Activated naive CD4-positive, alpha-beta T cell treated with anti-CD3 and anti-CD28 coated beads, Interleukin-2, amount 50 U/mL, for 72 hours (primary cell): ENCODE measurements around the gene AKT2. TPM values are rescaled to one million over a fixed set of nuclear protein-coding genes. Genes with fewer than 3 reads are reported as not detected.
A peak's percentile ranks its signal among the peaks of the same experiment; 100 is the strongest.

Experiments
- ATAC-seq, 2 donors: fragments of 150-1000 bp; cut with Tn5 transposase; 2 replicates each; pipeline ENCODE4 v1.10.0; 2021; ENCODE audit warnings: mild to moderate bottlenecking in 2 of 2, moderate library complexity in 2 of 2
- DNase-seq, 2 donors: peaks; one replicate each; pipeline ENCODE4 v3.0.0; 2021 to 2022; ENCODE audit warnings: low spot score in 2 of 2
- H3K27ac Mint-ChIP-seq, 2 donors: one replicate each; pipeline ENCODE4 v1.8.0; 2022; ENCODE audit warnings: mild to moderate bottlenecking in 2 of 2, mixed read lengths in 2 of 2
- H3K36me3 Mint-ChIP-seq, 2 donors: one replicate each; pipeline ENCODE4 v1.8.0; 2022; ENCODE audit warnings: mixed read lengths in 2 of 2
- H3K9me3 Mint-ChIP-seq, 2 donors: one replicate each; pipeline ENCODE4 v1.8.0; 2022; ENCODE audit warnings: mixed read lengths in 2 of 2
- total RNA-seq, 2 donors: library from RNA; stranded (reverse); gene quantifications; one replicate each; pipeline ENCODE4 v1.2.3, GENCODE V29; 2022

AKT2 gene
- total RNA-seq, 2 donors from 2014 or later: 171 to 214 TPM

DNA sequence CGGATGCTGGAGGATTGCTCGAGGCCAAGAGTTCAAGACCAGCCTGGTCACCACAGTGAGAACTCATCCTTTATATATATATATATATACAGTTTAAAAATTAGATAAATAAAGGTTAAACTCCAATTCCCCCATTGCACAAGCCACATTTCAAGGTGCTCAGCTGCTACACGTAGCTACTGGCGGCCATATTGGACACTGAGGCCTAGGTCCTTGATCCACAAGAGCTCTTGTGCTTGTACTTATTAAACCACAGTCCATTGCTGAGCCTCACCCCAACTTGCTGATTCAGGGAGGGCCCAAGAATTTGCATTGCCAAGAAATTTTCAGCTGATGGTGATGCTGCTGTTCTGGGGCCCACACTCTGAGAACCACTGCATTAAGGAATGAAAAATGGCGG lies 76.5 kb downstream of the AKT2 start:
- H3K36me3 Mint-ChIP-seq: no peaks in the 10 kb centered on the region
- ATAC-seq (no peak), DNase-seq (no peak)
- no peak overlapping the region for H3K27ac Mint-ChIP-seq
- H3K9me3 Mint-ChIP-seq: no peaks in the 10 kb centered on the region

DNA sequence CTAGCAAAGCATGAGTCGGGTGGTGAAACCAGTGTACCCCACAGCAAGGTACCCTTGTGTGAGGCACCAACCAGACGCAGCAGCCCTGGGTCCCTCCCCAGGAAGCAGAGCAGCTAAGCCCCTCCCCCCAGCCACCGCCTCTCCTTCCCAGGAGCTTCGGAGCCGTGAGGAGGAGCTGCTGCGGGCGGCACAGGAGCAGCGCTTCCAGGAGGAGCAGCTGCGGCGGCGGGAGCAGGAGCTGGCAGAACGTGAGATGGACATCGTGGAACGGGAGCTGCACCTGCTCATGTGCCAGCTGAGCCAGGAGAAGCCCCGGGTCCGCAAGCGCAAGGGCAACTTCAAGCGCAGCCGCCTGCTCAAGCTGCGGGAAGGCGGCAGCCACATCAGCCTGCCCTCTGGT lies 79.4 kb downstream of the AKT2 start:
- no peak for DNase-seq
- Mint-ChIP-seq H3K27ac (no peak overlapping the region), H3K36me3 (no peaks in the 10 kb centered on the region), H3K9me3 (no peaks in the 10 kb centered on the region)
- ATAC-seq: no peak

DNA sequence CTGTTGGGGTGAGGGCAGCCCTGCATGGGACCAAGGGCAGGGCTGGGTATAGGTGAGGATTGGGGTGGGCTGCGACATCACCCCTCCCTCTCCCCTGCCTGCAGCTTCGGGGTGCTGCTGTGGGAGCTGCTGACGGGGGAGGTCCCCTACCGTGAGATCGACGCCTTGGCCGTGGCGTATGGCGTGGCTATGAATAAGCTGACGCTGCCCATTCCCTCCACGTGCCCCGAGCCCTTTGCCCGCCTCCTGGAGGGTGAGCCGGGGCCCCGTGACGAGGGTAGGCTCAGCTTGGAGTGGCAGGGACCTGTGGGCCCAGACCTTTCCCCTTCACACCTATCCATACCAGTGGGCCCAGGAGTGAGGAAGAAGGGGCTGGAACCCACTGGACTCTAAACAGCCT lies 80.8 kb downstream of the AKT2 start:
- H3K36me3 Mint-ChIP-seq: no peaks in the 10 kb centered on the region
- DNase-seq (no peak), ATAC-seq (no peak)
- no peak overlapping the region for H3K27ac Mint-ChIP-seq
- H3K9me3 Mint-ChIP-seq: no peaks in the 10 kb centered on the region

DNA sequence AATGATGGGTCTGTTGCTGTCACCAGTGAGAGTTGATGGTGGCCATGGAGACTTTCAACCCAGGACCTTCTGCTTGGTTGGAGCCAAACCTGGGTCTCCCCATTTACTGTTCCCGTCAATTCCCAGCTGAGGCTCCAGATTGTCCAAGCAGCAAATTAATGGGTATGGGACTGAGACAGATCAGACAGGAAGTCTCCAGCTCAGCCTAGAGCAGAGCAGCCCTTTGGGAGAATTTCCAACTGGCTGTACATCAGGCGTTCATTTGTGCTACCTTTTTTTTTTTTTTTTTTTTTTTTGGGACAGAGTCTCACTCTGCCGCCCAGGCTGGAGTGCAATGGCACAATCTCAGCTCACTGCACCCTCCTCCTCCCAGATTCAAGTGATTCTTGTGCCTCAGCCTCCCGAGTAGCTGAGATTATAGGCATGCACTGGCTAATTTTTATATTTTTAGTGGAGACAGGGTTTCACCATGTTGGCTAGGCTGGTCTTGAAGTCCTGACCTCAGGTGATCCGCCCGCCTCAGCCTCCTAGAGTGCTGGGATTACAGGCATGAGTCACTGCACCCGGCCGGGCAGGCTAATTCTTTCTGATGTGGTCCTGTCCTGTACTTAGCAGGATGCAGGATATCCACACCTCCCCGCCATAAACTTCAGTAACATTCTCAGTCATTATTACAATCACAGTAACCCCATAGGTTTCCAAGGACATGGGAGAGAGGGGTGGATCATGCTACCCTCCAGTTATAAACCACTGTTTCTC lies 84.6 kb downstream of the AKT2 start:
- Mint-ChIP-seq H3K27ac (no peak overlapping the region), H3K36me3 (no peaks in the 10 kb centered on the region), H3K9me3 (no peaks in the 10 kb centered on the region)
- no peak for DNase-seq
- no peak for ATAC-seq

DNA sequence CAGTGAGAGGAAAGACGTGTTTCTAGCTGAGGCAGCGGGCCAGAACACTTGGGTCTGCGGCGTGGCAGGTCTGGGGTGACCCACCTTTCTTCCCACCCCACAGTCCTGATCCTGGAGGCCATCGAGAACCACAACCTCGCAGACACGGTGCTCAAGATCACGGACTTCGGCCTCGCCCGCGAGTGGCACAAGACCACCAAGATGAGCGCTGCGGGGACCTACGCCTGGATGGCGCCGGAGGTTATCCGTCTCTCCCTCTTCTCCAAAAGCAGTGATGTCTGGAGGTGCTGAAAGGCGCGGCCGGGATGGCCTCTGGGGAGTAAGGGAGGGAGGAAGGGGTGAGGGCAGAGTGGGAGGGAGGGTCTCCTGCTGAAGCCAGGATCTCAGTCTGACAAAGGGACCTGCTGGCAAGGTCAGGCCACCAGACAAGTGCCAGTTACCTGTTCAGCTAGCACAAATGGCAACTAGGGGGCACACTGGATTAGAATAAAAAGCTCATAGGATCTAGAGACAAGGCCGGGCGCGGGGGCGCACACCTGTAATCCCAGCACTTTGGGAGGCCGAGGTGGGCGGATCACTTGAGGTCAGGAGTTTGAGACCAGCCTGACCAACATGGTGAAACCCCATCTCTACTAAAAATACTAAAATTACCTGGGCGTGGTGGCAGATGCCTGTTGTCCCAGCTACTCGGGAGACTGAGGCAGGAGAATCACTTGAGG lies 86.7 kb downstream of the AKT2 start:
- Mint-ChIP-seq H3K36me3 (no peaks in the 10 kb centered on the region), H3K27ac (no peak overlapping the region), H3K9me3 (no peaks in the 10 kb centered on the region)
- DNase-seq (no peak), ATAC-seq (no peak)

DNA sequence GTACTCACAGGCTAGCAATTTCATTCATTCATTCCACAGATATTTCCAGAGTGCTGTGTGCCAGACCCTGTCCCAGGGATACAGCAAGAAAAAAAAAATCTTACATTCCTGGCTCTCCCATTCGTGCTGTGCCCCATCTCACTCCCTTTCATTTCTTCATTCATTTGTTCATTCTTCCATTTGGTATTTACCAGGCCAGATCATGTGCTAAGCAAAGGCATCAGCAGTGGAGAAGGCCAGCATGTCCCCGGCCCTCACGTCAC lies 91.6 kb downstream of the AKT2 start:
- no peaks in the 10 kb centered on the region for H3K36me3 Mint-ChIP-seq
- ATAC-seq (no peak), DNase-seq (no peak)
- no peaks in the 10 kb centered on the region for H3K9me3 Mint-ChIP-seq
- H3K27ac Mint-ChIP-seq: no peak overlapping the region

DNA sequence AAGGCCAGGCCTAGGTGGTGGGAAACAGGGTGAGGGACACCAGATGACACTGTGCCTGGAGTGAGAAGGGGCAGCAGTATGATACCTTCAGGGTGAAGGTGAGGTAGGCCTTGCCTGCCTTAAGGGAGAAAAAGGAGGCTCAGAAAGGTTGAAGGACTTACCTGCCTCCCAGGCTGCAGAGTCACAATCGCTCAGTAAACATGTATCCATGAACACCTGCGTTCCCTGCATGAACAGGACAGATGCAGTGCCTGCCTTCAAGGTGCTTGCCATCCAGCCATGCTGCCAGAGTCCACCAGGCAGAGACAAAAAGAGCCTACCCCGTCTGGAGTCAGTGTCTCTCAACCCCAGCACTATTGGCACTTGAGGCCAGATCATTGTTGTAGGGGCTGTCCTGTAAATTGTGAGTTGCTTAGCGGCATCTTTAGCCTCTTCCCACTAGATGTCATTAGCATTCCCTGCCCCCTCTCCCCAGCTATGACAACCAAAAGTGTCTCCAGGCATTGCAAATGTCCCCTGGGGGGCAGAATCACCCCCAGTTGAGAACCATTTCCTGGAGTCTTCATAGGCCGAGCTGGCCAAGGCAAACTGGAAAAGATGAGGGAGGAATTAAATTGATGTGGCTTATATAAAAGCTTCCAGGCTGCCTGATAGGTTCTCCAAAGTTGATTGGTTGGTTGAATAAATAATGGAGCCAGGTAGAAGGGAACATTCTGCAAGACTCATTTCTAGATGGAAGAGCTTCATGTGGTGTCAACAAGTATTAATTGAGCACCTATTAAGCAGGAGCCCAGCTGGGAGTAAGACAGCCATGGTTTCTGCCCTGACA lies 92.2 kb downstream of the AKT2 start:
- no peak overlapping the region for H3K27ac Mint-ChIP-seq

DNA sequence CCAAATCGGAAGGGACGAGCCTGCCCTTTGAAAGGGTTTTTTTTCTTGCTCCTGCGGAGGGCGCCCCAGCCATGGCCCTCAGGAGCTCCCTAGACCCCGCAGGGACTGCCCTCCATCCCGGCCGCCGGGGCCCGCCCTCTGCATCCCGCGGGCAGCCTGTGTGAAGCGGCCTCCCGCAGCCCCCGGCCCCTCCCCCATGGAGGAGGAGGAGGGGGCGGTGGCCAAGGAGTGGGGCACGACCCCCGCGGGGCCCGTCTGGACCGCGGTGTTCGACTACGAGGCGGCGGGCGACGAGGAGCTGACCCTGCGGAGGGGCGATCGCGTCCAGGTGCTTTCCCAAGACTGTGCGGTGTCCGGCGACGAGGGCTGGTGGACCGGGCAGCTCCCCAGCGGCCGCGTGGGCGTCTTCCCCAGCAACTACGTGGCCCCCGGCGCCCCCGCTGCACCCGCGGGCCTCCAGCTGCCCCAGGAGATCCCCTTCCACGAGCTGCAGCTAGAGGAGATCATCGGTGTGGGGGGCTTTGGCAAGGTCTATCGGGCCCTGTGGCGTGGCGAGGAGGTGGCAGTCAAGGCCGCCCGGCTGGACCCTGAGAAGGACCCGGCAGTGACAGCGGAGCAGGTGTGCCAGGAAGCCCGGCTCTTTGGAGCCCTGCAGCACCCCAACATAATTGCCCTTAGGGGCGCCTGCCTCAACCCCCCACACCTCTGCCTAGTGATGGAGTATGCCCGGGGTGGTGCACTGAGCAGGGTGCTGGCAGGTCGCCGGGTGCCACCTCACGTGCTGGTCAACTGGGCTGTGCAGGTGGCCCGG lies 93.1 kb downstream of the AKT2 start:
- peak in 1 of 2 donors; percentile 34 for DNase-seq
- Mint-ChIP-seq H3K36me3 (no peaks in the 10 kb centered on the region), H3K9me3 (no peaks in the 10 kb centered on the region), H3K27ac (no peak overlapping the region)
- ATAC-seq: peak; percentile 15

More for the DNA sequence above, 92.2 kb downstream of the AKT2 start:
- Mint-ChIP-seq H3K9me3 (no peaks in the 10 kb centered on the region), H3K36me3 (no peaks in the 10 kb centered on the region)
- DNase-seq (no peak), ATAC-seq (no peak)

DNA sequence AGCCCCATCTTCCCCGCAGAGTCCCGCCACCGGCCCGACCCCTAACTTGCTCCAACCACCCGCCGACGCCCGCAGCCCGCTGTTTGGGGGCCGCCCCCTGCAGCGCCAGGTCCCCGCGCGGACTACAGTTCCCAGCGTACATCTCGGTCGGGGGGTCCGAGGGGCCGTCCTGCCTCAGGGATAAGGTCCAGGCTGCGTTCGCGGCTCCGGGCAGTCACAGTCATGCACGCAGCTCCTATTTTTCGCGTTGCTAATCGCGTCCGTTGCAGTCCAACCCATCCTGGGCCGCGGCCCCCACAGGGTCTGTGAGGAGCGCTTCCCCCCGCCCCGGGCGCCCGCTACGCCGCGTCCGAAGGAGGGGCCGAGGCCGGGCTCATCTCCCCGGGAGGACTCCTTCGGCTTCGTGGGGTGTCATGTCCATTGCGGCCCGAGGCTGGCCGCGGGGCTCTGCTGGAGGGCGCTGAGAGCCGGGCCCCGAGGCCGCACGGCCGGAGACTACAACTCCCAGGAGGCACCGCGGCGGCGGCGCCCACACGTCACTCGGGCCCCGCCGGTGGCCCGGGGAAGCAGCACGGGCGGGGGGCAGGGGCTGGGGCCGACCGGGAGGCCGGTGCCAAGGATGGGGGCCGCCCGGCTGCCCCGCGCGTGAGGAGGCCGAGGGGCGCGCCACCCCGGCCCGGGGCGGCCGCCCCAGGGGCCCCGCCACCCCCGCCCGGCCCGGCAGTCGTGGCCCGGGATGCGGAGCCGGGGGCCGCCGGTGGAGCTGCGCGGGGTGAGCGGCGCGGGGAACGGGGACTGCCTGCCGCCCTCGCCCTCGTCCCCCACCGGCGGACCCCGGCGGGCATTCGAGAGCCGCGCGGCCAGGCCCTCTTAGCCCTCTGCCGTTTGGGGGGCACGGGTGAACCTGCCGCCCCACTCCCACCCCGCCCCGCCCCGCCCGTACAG lies 94.0 kb downstream of the AKT2 start, which contains the start of gene MAP3K10:
TSS of gene MAP3K10 (plus strand) at position 536 of the 945 bp plus-strand sequence. CDS start 606 bp downstream, outside the sequence.
- H3K27ac Mint-ChIP-seq: peak within 1 kb of the TSS; percentile 92
- H3K36me3 Mint-ChIP-seq: no peaks in the 10 kb centered on the region
- DNase-seq: peak; percentile 77 to 82
- ATAC-seq: peak; percentile 80 to 90
- H3K9me3 Mint-ChIP-seq: no peaks in the 10 kb centered on the region

DNA sequence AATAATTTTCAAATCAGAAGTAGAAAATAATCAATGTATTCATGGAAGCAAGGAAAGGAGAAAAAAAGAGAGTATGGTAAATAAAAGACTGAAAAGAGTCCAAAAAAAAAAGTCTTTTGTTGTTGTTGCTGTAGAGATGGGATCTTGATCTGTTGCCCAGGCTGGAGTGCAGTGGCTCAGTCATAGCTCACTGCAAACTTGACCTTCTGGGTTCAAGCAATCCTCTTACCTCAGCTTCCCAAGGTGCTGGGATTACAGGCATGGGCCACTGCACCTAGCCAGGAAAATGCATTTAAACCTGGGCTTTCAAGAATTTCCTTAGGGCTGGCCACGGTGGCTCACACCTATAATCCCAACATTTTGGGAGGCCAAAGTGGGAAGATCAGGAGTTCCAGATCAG lies 100.9 kb downstream of the AKT2 start:
- Mint-ChIP-seq H3K9me3 (no peaks in the 10 kb centered on the region), H3K27ac (no peak overlapping the region), H3K36me3 (no peaks in the 10 kb centered on the region)
- DNase-seq (no peak), ATAC-seq (no peak)

Other genes with a start within 250 kb of the AKT2 start
- gene ZNF780B, start 229.1 kb downstream of the AKT2 start, total RNA-seq: 10 to 100 TPM in 1 of 2 donors, 1 to 10 TPM in 1; 5.4 to 21.5 TPM
- 10 to 100 TPM; 12.7 to 17.8 TPM for gene ZNF780A, start 194.4 kb downstream of the AKT2 start, total RNA-seq
- 10 to 100 TPM; 11.1 to 11.6 TPM for gene MAP3K10, start 93.9 kb downstream of the AKT2 start, total RNA-seq
- not detected for gene TTC9B, start 67.0 kb downstream of the AKT2 start, total RNA-seq
- gene CCNP, start 58.7 kb downstream of the AKT2 start, total RNA-seq: under 1 TPM in 1 of 2 donors, not detected in 1; 0.43 TPM
- 10 to 100 TPM; 18.9 to 24.1 TPM for gene C19orf47, start 63.1 kb upstream of the AKT2 start, total RNA-seq
- 10 to 100 TPM; 79.9 to 85.4 TPM for gene PLD3, start 63.4 kb upstream of the AKT2 start, total RNA-seq
- not detected for gene HIPK4, start 104.8 kb upstream of the AKT2 start, total RNA-seq
- 1 to 10 TPM in 1 of 2 donors, under 1 TPM in 1; 0.77 to 1.6 TPM for gene PRX, start 128.0 kb upstream of the AKT2 start, total RNA-seq
- 10 to 100 TPM; 13.8 to 17.9 TPM for gene SERTAD1, start 140.6 kb upstream of the AKT2 start, total RNA-seq
- gene SERTAD3, start 159.0 kb upstream of the AKT2 start, total RNA-seq: 10 to 100 TPM; 14.3 to 23.4 TPM
- 10 to 100 TPM; 39.7 to 52.2 TPM for gene BLVRB, start 180.4 kb upstream of the AKT2 start, total RNA-seq
- gene SPTBN4, start 181.7 kb upstream of the AKT2 start, total RNA-seq: 1 to 10 TPM; 3.7 to 4.2 TPM